Fibroblast of the aortic adventitia (primary cell): Measurements from ENCODE around the gene PUDP. TPM values are rescaled to one million over a fixed set of nuclear protein-coding genes. Genes with fewer than 3 reads are reported as not detected.
A peak's percentile ranks its signal among the peaks of the same experiment; 100 is the strongest.

ENCODE experiments used
- DNase-seq: peaks from one replicate; pipeline ENCODE4 v3.0.0-alpha.2; 2010; ENCODE audit warnings: low read depth
- H3K4me3 ChIP-seq: 2 replicates; pipeline ENCODE4 v1.5.1; 2011; ENCODE audit warnings: low read depth, mild to moderate bottlenecking, control low read depth, low read length, moderate library complexity
- CTCF ChIP-seq: IDR thresholded peaks from 2 replicates; pipeline ENCODE4 v1.5.1; 2011; ENCODE audit warnings: mild to moderate bottlenecking, low read length, control low read depth, inconsistent platforms; ENCODE audit not compliant: insufficient read depth
- total RNA-seq: library from RNA; depleted of rRNA; stranded (reverse); fragments of >200 nt; gene quantifications from 2 replicates; pipeline ENCODE4 v1.2.3, GENCODE V29; 2012; ENCODE audit warnings: low replicate concordance

Gene PUDP
- total RNA-seq, 1 donor = 12.4 TPM

DNA sequence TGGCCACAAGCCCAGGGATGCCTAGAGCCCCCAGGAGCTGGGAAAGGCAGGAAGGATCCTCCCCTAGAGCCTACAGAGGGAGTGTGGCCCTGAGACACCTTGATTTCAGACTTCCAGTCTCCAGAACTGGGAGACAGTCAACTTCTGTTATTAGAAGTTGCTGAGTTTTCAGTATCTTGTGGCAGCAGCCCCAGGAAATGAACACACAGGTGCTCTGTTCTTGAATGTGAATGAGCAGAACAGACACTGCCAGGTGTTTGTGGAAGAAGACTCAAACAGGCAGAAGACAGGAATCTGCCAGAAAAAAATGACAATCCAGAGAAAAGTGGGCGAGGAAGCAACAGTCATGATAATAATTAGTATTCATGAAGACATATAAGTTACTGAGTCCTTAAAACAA, 64.9 kb downstream of the PUDP start:
- TF ChIP-seq CTCF = no peak
- H3K4me3 ChIP-seq = no peak overlapping the region
- no peak for DNase-seq

DNA sequence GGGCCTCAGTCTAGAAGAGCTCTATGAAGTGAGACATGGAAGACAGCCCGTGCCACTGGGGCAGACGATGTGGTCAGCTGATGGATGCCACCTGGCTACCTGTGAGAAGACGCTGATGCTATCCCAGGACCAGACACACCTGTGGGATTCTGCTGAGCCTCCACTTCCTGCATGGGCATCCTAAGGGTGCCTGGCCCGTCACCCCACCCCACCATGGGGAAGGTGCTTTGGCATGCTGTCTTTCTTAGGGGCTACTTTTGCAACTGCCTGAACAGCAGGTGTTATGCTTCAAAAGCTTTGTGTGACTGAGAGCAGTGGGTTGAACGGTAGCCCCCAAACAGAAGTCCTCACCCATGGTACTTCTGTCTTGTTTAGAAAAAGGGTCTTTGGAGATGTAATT, 65.4 kb downstream of the PUDP start:
- TF ChIP-seq CTCF = no peak
- DNase-seq = no peak
- H3K4me3 ChIP-seq = no peak overlapping the region

- TF ChIP-seq CTCF = no peak
- no peak for DNase-seq
Observed at GRCh38 chrX:7077241-7078230, 70.4 kb downstream of the PUDP start.

GRCh38 chrX:7076245-7076661, 71.7 kb downstream of the PUDP start:
- no peak for DNase-seq
- no peak for TF ChIP-seq CTCF
- no peak overlapping the region for H3K4me3 ChIP-seq

More at GRCh38 chrX:7077241-7078230, 70.4 kb downstream of the PUDP start:
- no peak overlapping the region for H3K4me3 ChIP-seq

GRCh38 chrX:7074908-7075204, 73.1 kb downstream of the PUDP start:
- no peak overlapping the region for H3K4me3 ChIP-seq
- no peak for DNase-seq
- TF ChIP-seq CTCF = no peak

DNA sequence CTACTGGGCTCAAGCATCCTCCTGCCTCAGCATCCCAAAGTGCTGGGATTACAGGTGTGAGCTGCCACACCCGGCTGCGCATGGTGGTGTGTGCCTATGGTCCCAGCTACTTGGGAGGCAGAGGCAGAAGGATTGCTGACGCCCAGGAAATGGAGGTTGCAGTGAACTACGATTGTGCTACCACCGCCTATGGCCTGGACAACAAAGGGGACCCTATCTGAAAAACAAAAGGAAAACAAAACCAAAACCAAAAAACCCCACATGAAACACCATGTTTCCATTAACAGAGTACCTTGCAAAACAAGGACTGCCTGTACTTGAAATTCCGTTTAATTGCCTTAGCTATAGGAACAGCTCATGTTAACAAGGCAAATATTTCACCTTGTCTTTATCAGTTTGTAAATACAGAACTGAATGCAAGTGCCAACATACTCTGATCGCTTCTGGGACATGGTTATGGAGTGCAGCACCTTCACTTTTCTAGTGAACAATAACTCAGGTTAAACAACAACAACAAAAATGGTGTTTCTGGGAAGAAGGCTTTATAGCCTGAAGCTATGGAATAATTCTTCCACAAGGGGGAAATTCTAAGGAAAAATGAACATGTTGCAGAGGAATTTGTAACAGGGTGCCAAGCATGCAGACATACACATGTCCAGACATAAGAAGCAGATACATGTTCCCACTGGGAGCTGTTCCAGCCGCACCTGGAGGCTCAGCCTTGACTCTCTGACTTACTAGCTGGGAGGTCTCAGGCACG, 73.6 kb downstream of the PUDP start:
- peak; percentile 12 for DNase-seq
- TF ChIP-seq CTCF = peak; percentile 23

More for the DNA sequence above, 73.6 kb downstream of the PUDP start:
- H3K4me3 ChIP-seq = no peak overlapping the region
